NOMO-1 treated with dmso at 0.1 percent for 144 hours (cell line): ENCODE results near the gene GK2.

Experiments
- DNase-seq: peaks from one replicate; lab custom pipeline; 2025; ENCODE audit not compliant: unreplicated experiment; lab: John Stamatoyannopoulos, UW

GK2 gene

GRCh38 chr4:79408063-79408462 lies at the start of gene GK2:
Gene GK2 (minus strand): TSS chr4:79408228. CDS start chr4:79408200, 28 bp downstream.
- DNase-seq = no peak

GRCh38 chr4:79455216-79455615 lies 47.2 kb upstream of the GK2 start:
- no peak for DNase-seq

GRCh38 chr4:79454656-79455055 lies 46.6 kb upstream of the GK2 start:
- no peak for DNase-seq

GRCh38 chr4:79450053-79450452 lies 42.0 kb upstream of the GK2 start:
- no peak for DNase-seq

GRCh38 chr4:79446145-79446544 lies 38.1 kb upstream of the GK2 start:
- DNase-seq = no peak

GRCh38 chr4:79445371-79445781 lies 37.3 kb upstream of the GK2 start:
- DNase-seq = no peak

- DNase-seq = no peak
These were observed 34.4 kb upstream of the GK2 start for GRCh38 chr4:79442422-79442821.

- DNase-seq = no peak
These were observed 31.5 kb upstream of the GK2 start for GRCh38 chr4:79439489-79439888.

GRCh38 chr4:79431839-79432238 lies 23.8 kb upstream of the GK2 start:
- no peak for DNase-seq

- DNase-seq = no peak
These were observed 21.3 kb upstream of the GK2 start for GRCh38 chr4:79429113-79429903.

GRCh38 chr4:79426989-79427388 lies 19.0 kb upstream of the GK2 start:
- no peak for DNase-seq

- no peak for DNase-seq
These were observed 17.6 kb upstream of the GK2 start for GRCh38 chr4:79425586-79425985.

- no peak for DNase-seq
These were observed 13.5 kb upstream of the GK2 start for GRCh38 chr4:79421483-79421882.

- DNase-seq = no peak
These were observed 5.9 kb upstream of the GK2 start for GRCh38 chr4:79413886-79414285.

- DNase-seq = no peak
These were observed 5.2 kb upstream of the GK2 start for GRCh38 chr4:79413032-79413885.

GRCh38 chr4:79404666-79405065 lies 3.4 kb downstream of the GK2 start:
- DNase-seq = no peak

GRCh38 chr4:79403356-79403755 lies 4.7 kb downstream of the GK2 start:
- DNase-seq = no peak

GRCh38 chr4:79402332-79402851 lies 5.6 kb downstream of the GK2 start:
- no peak for DNase-seq

GRCh38 chr4:79399076-79399475 lies 9.0 kb downstream of the GK2 start:
- no peak for DNase-seq

- no peak for DNase-seq
These were observed 10.1 kb downstream of the GK2 start for GRCh38 chr4:79397951-79398350.

GRCh38 chr4:79396794-79397193 lies 11.2 kb downstream of the GK2 start:
- DNase-seq = no peak

- DNase-seq = no peak
These were observed 12.2 kb downstream of the GK2 start for GRCh38 chr4:79395841-79396240.
